Keratinocyte (primary cell): ENCODE measurements around the gene IGHMBP2.

Experiments
- EZH2 ChIP-seq: IDR thresholded peaks from one replicate; pipeline ENCODE4 v1.6.1; 2012; ENCODE audit warnings: inconsistent platforms, mild to moderate bottlenecking, low read length, moderate library complexity
- TF ChIP-seq, protein P1 (sequence below), 3 experiments: IDR thresholded peaks in 1 of 3; conservative IDR thresholded peaks in 1 of 3; optimal IDR thresholded peaks in 1 of 3; 2 replicates in 2 of 3; 3 replicates in 1 of 3; pipeline versions ENCODE3 to v1.5.1; 2011; ENCODE audit warnings: low read length in 3 of 3, mild to moderate bottlenecking in 3 of 3, moderate library complexity in 2 of 3, control low read depth in 1 of 3, inconsistent platforms in 1 of 3; ENCODE audit not compliant: insufficient read depth in 2 of 3; ENCODE audit errors: extremely low read depth in 1 of 3

DNA sequence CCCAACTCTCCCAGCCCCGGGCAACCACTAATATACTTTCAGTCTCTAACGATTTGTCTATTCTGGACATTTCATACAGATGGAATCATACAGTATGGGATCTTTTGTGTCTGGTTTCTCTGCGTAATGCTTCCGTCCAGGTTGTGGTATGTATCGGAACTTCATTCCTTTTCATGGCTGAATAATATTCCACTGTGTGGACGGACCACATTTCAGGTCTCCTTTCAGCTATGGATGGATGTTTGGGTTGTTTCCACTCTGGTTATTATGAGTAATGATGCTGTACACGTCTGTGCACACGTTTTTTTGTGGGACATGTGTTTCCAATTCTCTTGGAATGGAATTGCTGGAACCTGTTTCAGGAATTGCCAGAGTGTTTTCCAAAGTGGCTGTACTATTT, 44.6 kb upstream of the IGHMBP2 start:
- TF ChIP-seq, protein P1, sequence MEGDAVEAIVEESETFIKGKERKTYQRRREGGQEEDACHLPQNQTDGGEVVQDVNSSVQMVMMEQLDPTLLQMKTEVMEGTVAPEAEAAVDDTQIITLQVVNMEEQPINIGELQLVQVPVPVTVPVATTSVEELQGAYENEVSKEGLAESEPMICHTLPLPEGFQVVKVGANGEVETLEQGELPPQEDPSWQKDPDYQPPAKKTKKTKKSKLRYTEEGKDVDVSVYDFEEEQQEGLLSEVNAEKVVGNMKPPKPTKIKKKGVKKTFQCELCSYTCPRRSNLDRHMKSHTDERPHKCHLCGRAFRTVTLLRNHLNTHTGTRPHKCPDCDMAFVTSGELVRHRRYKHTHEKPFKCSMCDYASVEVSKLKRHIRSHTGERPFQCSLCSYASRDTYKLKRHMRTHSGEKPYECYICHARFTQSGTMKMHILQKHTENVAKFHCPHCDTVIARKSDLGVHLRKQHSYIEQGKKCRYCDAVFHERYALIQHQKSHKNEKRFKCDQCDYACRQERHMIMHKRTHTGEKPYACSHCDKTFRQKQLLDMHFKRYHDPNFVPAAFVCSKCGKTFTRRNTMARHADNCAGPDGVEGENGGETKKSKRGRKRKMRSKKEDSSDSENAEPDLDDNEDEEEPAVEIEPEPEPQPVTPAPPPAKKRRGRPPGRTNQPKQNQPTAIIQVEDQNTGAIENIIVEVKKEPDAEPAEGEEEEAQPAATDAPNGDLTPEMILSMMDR (optimal IDR thresholded peaks at IDR 0.05 in 1 of 3, IDR thresholded peaks at IDR 0.05 in 1 of 3, conservative IDR thresholded peaks at IDR 0.05 in 1 of 3; ENCODE audit: extremely low read depth in 1 of 3, insufficient read depth in 2 of 3, low read length in 3 of 3): no peak
- no peak for TF ChIP-seq EZH2
